GM23248 (cell line): Measurements from ENCODE around the gene RIN1. TPM values are rescaled to one million over a fixed set of nuclear protein-coding genes. Genes with fewer than 3 reads are reported as not detected.
A peak's percentile ranks its signal among the peaks of the same experiment; 100 is the strongest.

ENCODE experiments used
- DNase-seq: peaks from one replicate; pipeline ENCODE4 v3.0.0-alpha.2; 2015
- H2AFZ ChIP-seq: fragments of 200-600 bp; sonication (generic); 2 replicates; pipeline ENCODE4 v1.6.1; 2016; ENCODE audit warnings: antibody characterized with exemption
- H3F3A ChIP-seq: fragments of 200-600 bp; sonication (generic); 2 replicates; pipeline ENCODE4 v1.6.1; 2016; ENCODE audit warnings: mild to moderate bottlenecking, antibody characterized with exemption, mixed run types; ENCODE audit not compliant: insufficient read depth
- H3K27ac ChIP-seq: fragments of 200-600 bp; sonication (generic); 2 replicates; pipeline ENCODE4 v1.5.1; 2016; ENCODE audit warnings: mild to moderate bottlenecking
- H3K27me3 ChIP-seq: fragments of 200-600 bp; sonication (generic); replicated peaks from 2 replicates; pipeline ENCODE4 v1.6.1; 2016; ENCODE audit warnings: mild to moderate bottlenecking; ENCODE audit not compliant: insufficient read depth
- H3K36me3 ChIP-seq: fragments of 200-600 bp; sonication (generic); 2 replicates; pipeline ENCODE4 v1.6.1; 2016; ENCODE audit warnings: low read depth, mild to moderate bottlenecking
- H3K4me1 ChIP-seq: fragments of 200-600 bp; sonication (generic); 2 replicates; pipeline ENCODE4 v1.6.1; 2016; ENCODE audit warnings: mild to moderate bottlenecking; ENCODE audit not compliant: insufficient read depth
- H3K4me2 ChIP-seq: fragments of 200-600 bp; sonication (generic); one replicate; pipeline ENCODE4 v1.6.1; 2016; ENCODE audit warnings: mild to moderate bottlenecking; ENCODE audit not compliant: unreplicated experiment
- H3K4me3 ChIP-seq: fragments of 200-600 bp; sonication (generic); 2 replicates; pipeline ENCODE4 v1.5.1; 2016; ENCODE audit warnings: mild to moderate bottlenecking
- H3K79me2 ChIP-seq: fragments of 200-600 bp; sonication (generic); 2 replicates; pipeline ENCODE4 v1.6.1; 2016; ENCODE audit warnings: mild to moderate bottlenecking; ENCODE audit not compliant: insufficient read depth
- H3K9ac ChIP-seq: fragments of 200-600 bp; sonication (generic); 2 replicates; pipeline ENCODE4 v1.6.1; 2016; ENCODE audit warnings: mild to moderate bottlenecking
- H3K9me2 ChIP-seq: fragments of 200-600 bp; sonication (generic); 2 replicates; pipeline ENCODE4 v1.6.1; 2016; ENCODE audit warnings: mixed run types, mild to moderate bottlenecking, moderate library complexity; ENCODE audit not compliant: insufficient read depth
- H3K9me3 ChIP-seq: fragments of 200-600 bp; sonication (generic); one replicate; pipeline ENCODE4 v1.6.1; 2017; ENCODE audit warnings: low read depth
- H4K20me1 ChIP-seq: fragments of 200-600 bp; sonication (generic); 2 replicates; pipeline ENCODE4 v1.6.0; 2016; ENCODE audit not compliant: insufficient read depth
- EZH2 ChIP-seq: fragments of 200-600 bp; sonication (generic); IDR thresholded peaks from 2 replicates; pipeline ENCODE4 v1.6.1; 2018; ENCODE audit warnings: antibody characterized with exemption, mild to moderate bottlenecking; ENCODE audit not compliant: insufficient read depth, poor library complexity, severe bottlenecking
- EZH2phosphoT487 ChIP-seq: fragments of 200-600 bp; sonication (generic); IDR thresholded peaks from 2 replicates; pipeline ENCODE4 v1.6.1; 2018; ENCODE audit warnings: antibody characterized with exemption, moderate library complexity, mild to moderate bottlenecking, low read depth; ENCODE audit not compliant: insufficient read depth
- WGBS, 2 experiments: methylation state at CpG; one replicate each; pipeline ENCODE4 v1.1.6; 2015 to 2017; ENCODE audit warnings: low lambda C conversion rate in 2 of 2, low coverage in 1 of 2; ENCODE audit errors: missing lambda C conversion rate in 2 of 2; 5-methylcytosine and 5-hydroxymethylcytosine counted together
- in situ Hi-C: fragments of 300-500 bp; cut with MboI; formaldehyde crosslinking; loops from 2 replicates; pipeline ENCODE4 v1.15.0; 2020
- polyA plus RNA-seq: library from polyadenylated mRNA; unstranded; fragments of >200 nt; fragmentation: Nextera tagmentation; extraction: Ambion mirVana; gene quantifications from 2 replicates; pipeline ENCODE4 v1.2.1, GENCODE V29; 2016
- total RNA-seq: library from RNA; depleted of rRNA; stranded (reverse); fragments of >200 nt; shearing (Covaris generic); gene quantifications from 2 replicates; pipeline ENCODE4 v1.2.3, GENCODE V29; 2014

RIN1 gene
- total and polyA plus RNA-seq, 2 experiments from 2014 or later, result 16.8 to 44.0 TPM

GRCh38 chr11:66331542-66332370 is 4.5 kb downstream of the RIN1 start:
- H3K9me2 ChIP-seq, result no peaks in the 10 kb centered on the region
- no peak overlapping the region for H3K4me3 ChIP-seq
- H3K27me3 ChIP-seq, result no peaks in the 10 kb centered on the region
- H4K20me1 ChIP-seq, result no peaks in the 10 kb centered on the region
- no peaks in the 10 kb centered on the region for H3K9me3 ChIP-seq
- DNase-seq, result no peak
- H2AFZ ChIP-seq, result no peak overlapping the region
- H3K79me2 ChIP-seq, result peaks cover 39% of the 10 kb centered on the region
- TF ChIP-seq EZH2, result no peak
- TF ChIP-seq EZH2phosphoT487, result no peak
- H3F3A ChIP-seq, result peaks cover 39% of the 10 kb centered on the region
- no peaks in the 10 kb centered on the region; the same call in 1 of the 2 replicates for H3K36me3 ChIP-seq
- H3K4me1 ChIP-seq, result peaks cover 23% of the 10 kb centered on the region
- H3K9ac ChIP-seq, result no peak overlapping the region
- WGBS, 2 experiments, result 89 to 92% methylated on average over 12 of the region's 12 CpGs
- no peak overlapping the region for H3K4me2 ChIP-seq
- in situ Hi-C loops, result no loop called here
- no peak overlapping the region for H3K27ac ChIP-seq

GRCh38 chr11:66330931-66331330 is 5.3 kb downstream of the RIN1 start:
- no peak overlapping the region for H2AFZ ChIP-seq

GRCh38 chr11:66329165-66329673 is 7.0 kb downstream of the RIN1 start:
- Histone ChIP-seq H3K4me2 (no peak overlapping the region), H3K36me3 (no peaks in the 10 kb centered on the region; the same call in 1 of the 2 replicates), H3K9me3 (no peaks in the 10 kb centered on the region), H4K20me1 (no peaks in the 10 kb centered on the region), H3K79me2 (peaks cover 20% of the 10 kb centered on the region), H3F3A (peaks cover 41% of the 10 kb centered on the region), H3K9me2 (no peaks in the 10 kb centered on the region), H3K27me3 (no peaks in the 10 kb centered on the region), H3K4me1 (peaks cover 46% of the 10 kb centered on the region), H3K4me3 (no peak overlapping the region), H2AFZ (no peak overlapping the region), H3K9ac (peak overlapping the region; percentile 76; the same call in 1 of the 2 replicates), H3K27ac (peak overlapping the region; percentile 95)
- in situ Hi-C loops, result no loop called here
- DNase-seq, result no peak
- WGBS, 2 experiments, result 74 to 81% methylated on average over 3 of the region's 3 CpGs
- no peak for TF ChIP-seq EZH2phosphoT487
- TF ChIP-seq EZH2, result no peak

More at GRCh38 chr11:66330931-66331330, 5.3 kb downstream of the RIN1 start:
- Histone ChIP-seq H3K4me3 (no peak overlapping the region), H3K9me3 (no peaks in the 10 kb centered on the region), H3K27me3 (no peaks in the 10 kb centered on the region), H3F3A (peaks cover 39% of the 10 kb centered on the region), H3K4me2 (no peak overlapping the region), H3K79me2 (peaks cover 37% of the 10 kb centered on the region), H3K36me3 (no peaks in the 10 kb centered on the region; the same call in 1 of the 2 replicates), H4K20me1 (no peaks in the 10 kb centered on the region), H3K27ac (no peak overlapping the region), H3K9ac (no peak overlapping the region), H3K9me2 (no peaks in the 10 kb centered on the region), H3K4me1 (peaks cover 29% of the 10 kb centered on the region)
- TF ChIP-seq EZH2 (no peak), EZH2phosphoT487 (no peak)
- WGBS, 2 experiments, result 73 to 74% methylated on average over 10 of the region's 10 CpGs
- no peak for DNase-seq
- in situ Hi-C loops, result no loop called here

GRCh38 chr11:66328302-66329144 is 7.7 kb downstream of the RIN1 start:
- Histone ChIP-seq H3K9ac (peak overlapping the region; percentile 76), H3K36me3 (no peaks in the 10 kb centered on the region; the same call in 1 of the 2 replicates), H3K9me3 (no peaks in the 10 kb centered on the region), H3K27ac (peak overlapping the region; percentile 95), H4K20me1 (no peaks in the 10 kb centered on the region), H3F3A (peaks cover 44% of the 10 kb centered on the region), H3K27me3 (no peaks in the 10 kb centered on the region), H3K4me1 (peaks cover 47% of the 10 kb centered on the region), H3K79me2 (peaks cover 13% of the 10 kb centered on the region), H3K4me2 (peak overlapping the region; percentile 40), H2AFZ (peak overlapping the region; percentile 57; the same call in 1 of the 2 replicates), H3K9me2 (no peaks in the 10 kb centered on the region), H3K4me3 (peak overlapping the region; percentile 36; the same call in 1 of the 2 replicates)
- DNase-seq, result peak; percentile 86
- no peak for TF ChIP-seq EZH2
- TF ChIP-seq EZH2phosphoT487, result no peak
- in situ Hi-C loops, result no loop called here
- WGBS, 2 experiments, result 8 to 9% methylated on average over 19 of the region's 19 CpGs
